WTC11 (cell line): ENCODE data around the gene TMEM225B.
"Not testable (repeated sequence)": the region's sequence is repeated elsewhere in the genome, so short reads cannot be mapped to it uniquely, and the experiment has no call there.

ENCODE experiments used
- RELA ChIP-seq: sonication (generic); formaldehyde crosslinking; IDR thresholded peaks from 2 replicates; pipeline ENCODE4 v1.8.1; 2022; ENCODE audit warnings: missing genetic modification reagents, mild to moderate bottlenecking, borderline replicate concordance
- SP1 ChIP-seq: sonication (generic); formaldehyde crosslinking; conservative IDR thresholded peaks from 2 replicates; pipeline ENCODE4 v1.8.1; 2022; ENCODE audit warnings: missing genetic modification reagents
- TF ChIP-seq, protein P1 (sequence below): fragments of 200-600 bp; IDR thresholded peaks from 2 replicates; pipeline ENCODE4 v1.8.0; 2022; ENCODE audit warnings: antibody characterized with exemption
- TF ChIP-seq, protein P2 (sequence below): sonication (generic); formaldehyde crosslinking; IDR thresholded peaks from 2 replicates; pipeline ENCODE4 v1.8.1; 2023; ENCODE audit warnings: mild to moderate bottlenecking, missing genetic modification reagents
- TF ChIP-seq, protein P3 (sequence below): sonication (generic); formaldehyde crosslinking; IDR thresholded peaks from 2 replicates; pipeline ENCODE4 v1.8.1; 2023; ENCODE audit warnings: mild to moderate bottlenecking, missing genetic modification reagents, moderate library complexity
- TF ChIP-seq, protein P4 (sequence below): sonication (generic); formaldehyde crosslinking; IDR thresholded peaks from 2 replicates; pipeline ENCODE4 v1.8.0; 2022; ENCODE audit warnings: mild to moderate bottlenecking, missing genetic modification reagents
- TF ChIP-seq, protein P5 (sequence below): sonication (generic); formaldehyde crosslinking; IDR thresholded peaks from 2 replicates; pipeline ENCODE4 v1.8.1; 2023; ENCODE audit warnings: mild to moderate bottlenecking, missing genetic modification reagents, moderate library complexity
- TF ChIP-seq, protein P6 (sequence below): sonication (generic); formaldehyde crosslinking; IDR thresholded peaks from 2 replicates; pipeline ENCODE4 v1.8.1; 2022; ENCODE audit warnings: mild to moderate bottlenecking, missing genetic modification reagents, moderate library complexity, borderline replicate concordance

DNA sequence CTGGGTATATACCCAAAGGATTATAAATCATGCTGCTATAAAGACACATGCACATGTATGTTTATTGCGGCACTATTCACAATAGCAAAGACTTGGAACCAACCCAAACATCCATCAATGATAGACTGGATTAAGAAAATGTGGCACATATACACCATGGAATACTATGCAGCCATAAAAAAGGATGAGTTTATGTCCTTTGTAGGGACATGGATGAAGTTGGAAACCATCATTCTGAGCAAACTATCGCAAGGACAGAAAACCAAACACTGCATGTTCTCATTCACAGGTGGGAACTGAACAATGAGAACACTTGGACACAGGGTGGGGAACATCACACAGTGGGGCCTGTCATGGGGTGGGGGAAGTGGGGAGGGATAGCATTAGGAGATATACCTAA is 48.5 kb upstream of the TMEM225B start:
- TF ChIP-seq, protein P1, sequence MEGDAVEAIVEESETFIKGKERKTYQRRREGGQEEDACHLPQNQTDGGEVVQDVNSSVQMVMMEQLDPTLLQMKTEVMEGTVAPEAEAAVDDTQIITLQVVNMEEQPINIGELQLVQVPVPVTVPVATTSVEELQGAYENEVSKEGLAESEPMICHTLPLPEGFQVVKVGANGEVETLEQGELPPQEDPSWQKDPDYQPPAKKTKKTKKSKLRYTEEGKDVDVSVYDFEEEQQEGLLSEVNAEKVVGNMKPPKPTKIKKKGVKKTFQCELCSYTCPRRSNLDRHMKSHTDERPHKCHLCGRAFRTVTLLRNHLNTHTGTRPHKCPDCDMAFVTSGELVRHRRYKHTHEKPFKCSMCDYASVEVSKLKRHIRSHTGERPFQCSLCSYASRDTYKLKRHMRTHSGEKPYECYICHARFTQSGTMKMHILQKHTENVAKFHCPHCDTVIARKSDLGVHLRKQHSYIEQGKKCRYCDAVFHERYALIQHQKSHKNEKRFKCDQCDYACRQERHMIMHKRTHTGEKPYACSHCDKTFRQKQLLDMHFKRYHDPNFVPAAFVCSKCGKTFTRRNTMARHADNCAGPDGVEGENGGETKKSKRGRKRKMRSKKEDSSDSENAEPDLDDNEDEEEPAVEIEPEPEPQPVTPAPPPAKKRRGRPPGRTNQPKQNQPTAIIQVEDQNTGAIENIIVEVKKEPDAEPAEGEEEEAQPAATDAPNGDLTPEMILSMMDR: not testable (repeated sequence)
- TF ChIP-seq, protein P2, sequence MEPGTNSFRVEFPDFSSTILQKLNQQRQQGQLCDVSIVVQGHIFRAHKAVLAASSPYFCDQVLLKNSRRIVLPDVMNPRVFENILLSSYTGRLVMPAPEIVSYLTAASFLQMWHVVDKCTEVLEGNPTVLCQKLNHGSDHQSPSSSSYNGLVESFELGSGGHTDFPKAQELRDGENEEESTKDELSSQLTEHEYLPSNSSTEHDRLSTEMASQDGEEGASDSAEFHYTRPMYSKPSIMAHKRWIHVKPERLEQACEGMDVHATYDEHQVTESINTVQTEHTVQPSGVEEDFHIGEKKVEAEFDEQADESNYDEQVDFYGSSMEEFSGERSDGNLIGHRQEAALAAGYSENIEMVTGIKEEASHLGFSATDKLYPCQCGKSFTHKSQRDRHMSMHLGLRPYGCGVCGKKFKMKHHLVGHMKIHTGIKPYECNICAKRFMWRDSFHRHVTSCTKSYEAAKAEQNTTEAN: not testable (repeated sequence)
- TF ChIP-seq, protein P3, sequence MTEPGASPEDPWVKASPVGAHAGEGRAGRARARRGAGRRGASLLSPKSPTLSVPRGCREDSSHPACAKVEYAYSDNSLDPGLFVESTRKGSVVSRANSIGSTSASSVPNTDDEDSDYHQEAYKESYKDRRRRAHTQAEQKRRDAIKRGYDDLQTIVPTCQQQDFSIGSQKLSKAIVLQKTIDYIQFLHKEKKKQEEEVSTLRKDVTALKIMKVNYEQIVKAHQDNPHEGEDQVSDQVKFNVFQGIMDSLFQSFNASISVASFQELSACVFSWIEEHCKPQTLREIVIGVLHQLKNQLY (CRISPR knock-in tag): not testable (repeated sequence)
- TF ChIP-seq, protein P4, sequence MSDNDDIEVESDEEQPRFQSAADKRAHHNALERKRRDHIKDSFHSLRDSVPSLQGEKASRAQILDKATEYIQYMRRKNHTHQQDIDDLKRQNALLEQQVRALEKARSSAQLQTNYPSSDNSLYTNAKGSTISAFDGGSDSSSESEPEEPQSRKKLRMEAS (CRISPR knock-in tag): not testable (repeated sequence)
- TF ChIP-seq SP1, RELA: not testable (repeated sequence)
- TF ChIP-seq, protein P5, sequence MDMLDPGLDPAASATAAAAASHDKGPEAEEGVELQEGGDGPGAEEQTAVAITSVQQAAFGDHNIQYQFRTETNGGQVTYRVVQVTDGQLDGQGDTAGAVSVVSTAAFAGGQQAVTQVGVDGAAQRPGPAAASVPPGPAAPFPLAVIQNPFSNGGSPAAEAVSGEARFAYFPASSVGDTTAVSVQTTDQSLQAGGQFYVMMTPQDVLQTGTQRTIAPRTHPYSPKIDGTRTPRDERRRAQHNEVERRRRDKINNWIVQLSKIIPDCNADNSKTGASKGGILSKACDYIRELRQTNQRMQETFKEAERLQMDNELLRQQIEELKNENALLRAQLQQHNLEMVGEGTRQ: not testable (repeated sequence)
- TF ChIP-seq, protein P6, sequence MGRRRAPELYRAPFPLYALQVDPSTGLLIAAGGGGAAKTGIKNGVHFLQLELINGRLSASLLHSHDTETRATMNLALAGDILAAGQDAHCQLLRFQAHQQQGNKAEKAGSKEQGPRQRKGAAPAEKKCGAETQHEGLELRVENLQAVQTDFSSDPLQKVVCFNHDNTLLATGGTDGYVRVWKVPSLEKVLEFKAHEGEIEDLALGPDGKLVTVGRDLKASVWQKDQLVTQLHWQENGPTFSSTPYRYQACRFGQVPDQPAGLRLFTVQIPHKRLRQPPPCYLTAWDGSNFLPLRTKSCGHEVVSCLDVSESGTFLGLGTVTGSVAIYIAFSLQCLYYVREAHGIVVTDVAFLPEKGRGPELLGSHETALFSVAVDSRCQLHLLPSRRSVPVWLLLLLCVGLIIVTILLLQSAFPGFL (CRISPR knock-in tag): not testable (repeated sequence)
